K562 (cell line): ENCODE measurements around the gene SPNS2. TPM values are rescaled to one million over a fixed set of nuclear protein-coding genes. Genes with fewer than 3 reads are reported as not detected.

Experiments
- ATAC-seq: fragments of 200-7000 bp; cut with Tn5 transposase; 3 replicates; pipeline ENCODE4 v1.9.1; 2020; ENCODE audit warnings: moderate library complexity
- BruUV-seq: library from RNA; stranded (reverse); fragments of 400-500 nt; replicated peaks from 2 replicates; lab custom pipeline; 2021; lab: Mats Ljungman, UMichigan
- CTCF ChIA-PET: fragments of 300-600 bp; formaldehyde crosslinking; extraction: SDS; loops from one replicate; lab custom pipeline; 2021; ENCODE audit warnings: low intra/inter-chr PET ratio; lab: Yijun Ruan, JAX
- POLR2A ChIA-PET: fragments of 300-600, 350-650 bp; sonication (Branson Sonifier 250); formaldehyde crosslinking; extraction: SDS; loops from one replicate; lab custom pipeline; 2021; ENCODE audit warnings: antibody characterized with exemption, inconsistent platforms; lab: Yijun Ruan, JAX
- DNase-seq, 4 experiments: peaks; one replicate each; pipeline versions ENCODE4 v3.0.0 to v3.0.0-alpha.2; 2011 to 2018; ENCODE audit warnings: low spot score in 3 of 4, mixed read lengths in 3 of 4; ENCODE audit errors: extremely low read depth in 1 of 4
- FAIRE-seq: peaks from 2 replicates; lab custom pipeline; 2011; peaks lifted over from hg19 to GRCh38; lab: Jason Lieb, UNC
- H2AFZ ChIP-seq: 2 replicates; pipeline ENCODE4 v1.6.0; 2011; ENCODE audit warnings: low read depth, low read length, control low read depth, inconsistent platforms
- H3K27ac ChIP-seq: fragments of 200-600 bp; 3 replicates; pipeline ENCODE4 v1.8.0; 2011; ENCODE audit warnings: low read depth, mild to moderate bottlenecking, control low read depth, inconsistent platforms, low read length, moderate library complexity, mixed read lengths; ENCODE audit errors: extremely low read depth
- H3K27me3 ChIP-seq, 2 experiments: fragments of 300-600 bp in 1 of 2; 2 replicates in 1 of 2; 3 replicates in 1 of 2; pipeline versions ENCODE4 v1.6.0 to v1.8.0; 2011; ENCODE audit warnings: inconsistent platforms in 2 of 2, low read length in 2 of 2, mild to moderate bottlenecking in 1 of 2, mixed read lengths in 1 of 2, moderate library complexity in 1 of 2; ENCODE audit not compliant: control insufficient read depth in 2 of 2, insufficient read depth in 2 of 2
- H3K36me3 ChIP-seq: fragments of 300-600 bp; 3 replicates; pipeline ENCODE4 v1.8.0; 2011; ENCODE audit warnings: mild to moderate bottlenecking, low read length, inconsistent platforms; ENCODE audit not compliant: control insufficient read depth, insufficient read depth
- H3K4me1 ChIP-seq, 2 experiments: fragments of 200-600 bp in 1 of 2; replicated peaks in 1 of 2; 2 replicates in 1 of 2; 3 replicates in 1 of 2; pipeline versions ENCODE4 v1.5.1 to v1.8.0; 2011; ENCODE audit warnings: inconsistent platforms in 2 of 2, low read length in 2 of 2, mild to moderate bottlenecking in 1 of 2, mixed read lengths in 1 of 2, moderate library complexity in 1 of 2; ENCODE audit not compliant: control insufficient read depth in 2 of 2, insufficient read depth in 2 of 2
- H3K4me2 ChIP-seq: 2 replicates; pipeline ENCODE4 v1.6.1; 2011; ENCODE audit warnings: low read length, control low read depth, inconsistent platforms, mixed read lengths; ENCODE audit not compliant: insufficient read depth
- H3K4me3 ChIP-seq: fragments of 200-600 bp; sonication (generic), shearing (Covaris generic); 2 replicates; pipeline ENCODE4 v1.5.1; 2016; ENCODE audit warnings: control low read depth, inconsistent platforms
- H3K79me2 ChIP-seq: fragments of 200-600 bp; 3 replicates; pipeline ENCODE4 v1.8.0; 2011; ENCODE audit warnings: low read length, inconsistent platforms; ENCODE audit not compliant: control insufficient read depth, insufficient read depth
- H3K9ac ChIP-seq, 2 experiments: 2 replicates each; pipeline versions ENCODE4 v1.6.0 to v1.6.1; 2011; ENCODE audit warnings: low read depth in 2 of 2, low read length in 2 of 2, control low read depth in 1 of 2, inconsistent platforms in 1 of 2, mild to moderate bottlenecking in 1 of 2, mixed read lengths in 1 of 2; ENCODE audit not compliant: insufficient read depth in 1 of 2
- H3K9me1 ChIP-seq: one replicate; pipeline ENCODE4 v1.6.0; 2011; ENCODE audit warnings: inconsistent platforms, mild to moderate bottlenecking, low read length, moderate library complexity; ENCODE audit not compliant: control insufficient read depth, insufficient read depth
- H3K9me3 ChIP-seq: replicated peaks from 2 replicates; pipeline ENCODE4 v1.5.1; 2011; ENCODE audit warnings: low read depth, low read length, inconsistent platforms; ENCODE audit not compliant: control insufficient read depth, insufficient read depth
- H4K20me1 ChIP-seq: replicated peaks from 2 replicates; pipeline ENCODE4 v1.6.1; 2011; ENCODE audit warnings: low read length, inconsistent platforms, mixed read lengths; ENCODE audit not compliant: control insufficient read depth, insufficient read depth
- CHAMP1 ChIP-seq: fragments of 450-650 bp; IDR thresholded peaks from 2 replicates; pipeline ENCODE4 v1.6.1; 2016; ENCODE audit warnings: mild to moderate bottlenecking
- CREB5 ChIP-seq: fragments of 250-450 bp; sonication (Bioruptor Pico); IDR thresholded peaks from 2 replicates; pipeline ENCODE4 v1.5.0; 2020; ENCODE audit warnings: mild to moderate bottlenecking
- CTCFL ChIP-seq: IDR thresholded peaks from 2 replicates; pipeline ENCODE4 v1.6.1; 2011; ENCODE audit warnings: borderline replicate concordance, low read depth, mild to moderate bottlenecking, moderate library complexity, low read length; ENCODE audit not compliant: insufficient read depth, poor library complexity, severe bottlenecking
- ELK3 ChIP-seq: fragments of 450-650 bp; formaldehyde crosslinking; IDR thresholded peaks from 2 replicates; pipeline ENCODE4 v1.4.0; 2020; ENCODE audit warnings: mild to moderate bottlenecking
- RBBP5 ChIP-seq: fragments of 200-600 bp; sonication (generic); IDR thresholded peaks from 2 replicates; pipeline ENCODE4 v1.6.1; 2012; ENCODE audit warnings: borderline replicate concordance, mild to moderate bottlenecking, low read length, control low read depth, inconsistent platforms; ENCODE audit not compliant: insufficient read depth, poor library complexity, severe bottlenecking
- ZNF274 ChIP-seq: IDR thresholded peaks from 2 replicates; pipeline ENCODE4 v1.6.1; 2011; ENCODE audit warnings: low read depth, mild to moderate bottlenecking, low read length, moderate library complexity, borderline replicate concordance
- ZNF324 ChIP-seq: fragments of 250-450 bp; sonication (Bioruptor Pico); IDR thresholded peaks from 2 replicates; pipeline ENCODE4 v1.4.0; 2020; ENCODE audit warnings: mild to moderate bottlenecking
- WGBS: fragments of 100-300 bp; shearing (Covaris generic); methylation state at CpG from one replicate; pipeline ENCODE4 v1.1.6; 2016; ENCODE audit warnings: low coverage, mixed read lengths; ENCODE audit not compliant: insufficient coverage; ENCODE audit errors: missing lambda C conversion rate; 5-methylcytosine and 5-hydroxymethylcytosine counted together
- in situ Hi-C: fragments of 300-500 bp; cut with MboI; formaldehyde crosslinking; loops from 4 replicates; pipeline ENCODE4 v1.15.0; 2018; ENCODE audit warnings: inconsistent platforms, mixed read lengths
- intact Hi-C: fragments of 100-400 bp; cut with micrococcal nuclease; formaldehyde crosslinking; loops from 2 replicates; pipeline ENCODE4 v1.14.2; 2022
- polyA plus RNA-seq, 8 experiments: library from polyadenylated mRNA; depleted of rRNA in 4 of 8; stranded (reverse) in 5 of 8; unstranded in 3 of 8; fragments of >200 nt; fragmentation: Nextera tagmentation in 2 of 8; fragmentation: Illumina TruSeq in 1 of 8; extraction: Ambion mirVana in 2 of 8; extraction: Trizol in 1 of 8; gene quantifications; 2 replicates each; pipeline versions ENCODE4 v1.2.1 to v1.2.3, GENCODE V29; 2011 to 2014; ENCODE audit warnings: inconsistent platforms in 1 of 8, missing spikeins in 1 of 8
- total RNA-seq, 7 experiments: library from RNA; depleted of rRNA in 6 of 7; stranded (reverse); fragments of >200 nt in 6 of 7; fragmentation: Illumina TruSeq in 2 of 7; extraction: Trizol in 2 of 7; gene quantifications; 2 replicates each; pipeline versions ENCODE4 v1.2.1 to v1.2.3, GENCODE V29; 2011 to 2021; ENCODE audit warnings: low replicate concordance in 1 of 7

Gene SPNS2
- total and polyA plus RNA-seq, 9 of the 15 experiments (the other 6 are each of a cell fraction or from before 2014, with no cell fraction given), result 0.06 TPM; not detected in 8

GRCh38 chr17:4465786-4466185 lies 32.9 kb upstream of the SPNS2 start (continued):
- TF ChIP-seq CTCFL (no peak), ZNF324 (CRISPR knock-in tag) (no peak), CREB5 (CRISPR knock-in tag) (no peak)

GRCh38 chr17:4467287-4467686 lies 31.4 kb upstream of the SPNS2 start:
- Histone ChIP-seq H3K4me2 (no peak overlapping the region), H3K9me1 (no peaks in the 10 kb centered on the region), H3K79me2 (no peaks in the 10 kb centered on the region), H3K4me1 (no peaks in the 10 kb centered on the region; a peak in 1 of 5 replicates), H3K27me3 (peaks cover 2 to 23% of the 10 kb centered on the region in 2 experiments; a peak in 4 of 5 replicates), H3K9ac (no peak overlapping the region), H3K9me3 (no peaks in the 10 kb centered on the region), H4K20me1 (no peaks in the 10 kb centered on the region), H3K36me3 (no peaks in the 10 kb centered on the region), H3K4me3 (no peak overlapping the region), H2AFZ (no peak overlapping the region), H3K27ac (no peak overlapping the region)
- no peak for ATAC-seq
- intact Hi-C loops (no loop called here), in situ Hi-C loops (no loop called here)
- TF ChIP-seq ZNF274, result no peak
- no peak for TF ChIP-seq RBBP5
- TF ChIP-seq ELK3 (CRISPR knock-in tag), result no peak
- TF ChIP-seq CHAMP1, result no peak
- ChIA-PET POLR2A (interaction anchor here (1.8 kb wide), 1 partner anchor 18 kb away, joined by 5 read pairs; no protein-coding TSS in a partner anchor), CTCF (no interaction called here)
- no TSS peak for BruUV-seq
- WGBS, result 8% methylated on average over 5 of the region's 7 CpGs
- no peak for DNase-seq
- FAIRE-seq, result no peak
